ENCODE results near the gene CD300LG. TPM values are rescaled to one million over a fixed set of nuclear protein-coding genes. Genes with fewer than 3 reads are reported as not detected.

CD300LG gene
- total RNA-seq, 1 experiment from 2014 or later: not detected

DNA sequence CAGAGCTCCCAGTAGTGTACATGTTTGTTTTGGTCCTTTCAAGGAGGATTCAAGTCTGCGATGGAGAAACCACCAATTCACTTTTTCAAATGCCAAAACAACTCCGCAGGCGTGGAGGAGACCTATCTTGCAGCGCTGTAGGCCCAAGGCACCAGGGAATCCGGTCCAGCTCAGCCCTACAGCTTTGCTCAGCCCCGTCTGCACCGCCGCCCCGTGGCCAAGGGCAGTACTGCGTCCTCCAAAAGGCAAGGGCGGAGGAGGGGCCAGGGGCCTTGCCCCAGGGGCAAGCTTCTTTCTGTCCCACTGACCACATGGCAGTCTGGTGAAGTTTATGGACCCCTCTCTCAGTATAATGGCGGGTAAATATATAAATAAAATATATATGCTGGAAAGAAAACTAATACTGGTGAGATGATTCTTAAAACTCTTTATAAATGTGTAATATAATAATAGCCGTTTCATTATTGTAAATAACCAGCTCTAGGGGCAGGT is 709 bp upstream of the CD300LG start:
- CTCF ChIA-PET: interaction anchor here (0.7 to 2.1 kb wide), 25 partner anchors 9 to 156 kb away, joined by 3 to 15 read pairs (median 5); partner anchors contain the start of genes DUSP3 and MPP3
- TF ChIP-seq EGR1 (IDR thresholded peaks at IDR 0.05; ENCODE audit: low read depth): no peak
- TF ChIP-seq CEBPB (IDR thresholded peaks at IDR 0.05; ENCODE audit: low read depth): no peak
- no peak for TF ChIP-seq ZBTB33 (IDR thresholded peaks at IDR 0.05; ENCODE audit: extremely low read depth, insufficient replicate concordance, low read length)
- TF ChIP-seq EZH2 (IDR thresholded peaks at IDR 0.05): no peak
- no peak for TF ChIP-seq SP1 (IDR thresholded peaks at IDR 0.05; ENCODE audit: low read depth)
- peak; percentile 91 for TF ChIP-seq RAD21 (IDR thresholded peaks at IDR 0.05; ENCODE audit: low read depth)
- no peak for TF ChIP-seq EZH2phosphoT487 (IDR thresholded peaks at IDR 0.05; ENCODE audit: borderline replicate concordance)
- TF ChIP-seq TCF7L2 (IDR thresholded peaks at IDR 0.05; ENCODE audit: borderline replicate concordance, extremely low read depth, insufficient read depth, insufficient read length): no peak
- no peak for TF ChIP-seq POLR2AphosphoS5 (IDR thresholded peaks at IDR 0.05; ENCODE audit: low read depth, low read length)
- TF ChIP-seq CBX3 (IDR thresholded peaks at IDR 0.05; ENCODE audit: low read depth): no peak
- no peak for TF ChIP-seq ZNF274 (IDR thresholded peaks at IDR 0.05; ENCODE audit: low read depth, low read length)
- no peak for TF ChIP-seq SRF (IDR thresholded peaks at IDR 0.05; ENCODE audit: low read depth)
- no peak for TF ChIP-seq SIN3A (IDR thresholded peaks at IDR 0.05; ENCODE audit: low read depth)
- TF ChIP-seq ATF3 (IDR thresholded peaks at IDR 0.05): no peak
- no peak for TF ChIP-seq YY1 (IDR thresholded peaks at IDR 0.05; ENCODE audit: extremely low read depth, insufficient replicate concordance, low read depth, low read length)
- TF ChIP-seq, protein P1, sequence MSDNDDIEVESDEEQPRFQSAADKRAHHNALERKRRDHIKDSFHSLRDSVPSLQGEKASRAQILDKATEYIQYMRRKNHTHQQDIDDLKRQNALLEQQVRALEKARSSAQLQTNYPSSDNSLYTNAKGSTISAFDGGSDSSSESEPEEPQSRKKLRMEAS (IDR thresholded peaks at IDR 0.05): no peak; the same call in 1 of the 2 replicates
- no peak for TF ChIP-seq ELF1 (IDR thresholded peaks at IDR 0.05; ENCODE audit: borderline replicate concordance, low read depth)
- TF ChIP-seq FOSL1 (IDR thresholded peaks at IDR 0.05; ENCODE audit: low read depth): no peak
- TF ChIP-seq, protein P2, sequence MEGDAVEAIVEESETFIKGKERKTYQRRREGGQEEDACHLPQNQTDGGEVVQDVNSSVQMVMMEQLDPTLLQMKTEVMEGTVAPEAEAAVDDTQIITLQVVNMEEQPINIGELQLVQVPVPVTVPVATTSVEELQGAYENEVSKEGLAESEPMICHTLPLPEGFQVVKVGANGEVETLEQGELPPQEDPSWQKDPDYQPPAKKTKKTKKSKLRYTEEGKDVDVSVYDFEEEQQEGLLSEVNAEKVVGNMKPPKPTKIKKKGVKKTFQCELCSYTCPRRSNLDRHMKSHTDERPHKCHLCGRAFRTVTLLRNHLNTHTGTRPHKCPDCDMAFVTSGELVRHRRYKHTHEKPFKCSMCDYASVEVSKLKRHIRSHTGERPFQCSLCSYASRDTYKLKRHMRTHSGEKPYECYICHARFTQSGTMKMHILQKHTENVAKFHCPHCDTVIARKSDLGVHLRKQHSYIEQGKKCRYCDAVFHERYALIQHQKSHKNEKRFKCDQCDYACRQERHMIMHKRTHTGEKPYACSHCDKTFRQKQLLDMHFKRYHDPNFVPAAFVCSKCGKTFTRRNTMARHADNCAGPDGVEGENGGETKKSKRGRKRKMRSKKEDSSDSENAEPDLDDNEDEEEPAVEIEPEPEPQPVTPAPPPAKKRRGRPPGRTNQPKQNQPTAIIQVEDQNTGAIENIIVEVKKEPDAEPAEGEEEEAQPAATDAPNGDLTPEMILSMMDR (IDR thresholded peaks at IDR 0.05 in 2 of 3, conservative IDR thresholded peaks at IDR 0.05 in 1 of 3; ENCODE audit: borderline replicate concordance in 1 of 3, insufficient read depth in 1 of 3, low read depth in 2 of 3, low read length in 2 of 3): peak; percentile 90 to 100 (median 96)
- TF ChIP-seq JUND (IDR thresholded peaks at IDR 0.05): no peak

More for the DNA sequence above, 709 bp upstream of the CD300LG start:
- Histone ChIP-seq H3K27me3 (ENCODE audit: insufficient read depth, low read length) (no peaks in the 10 kb centered on the region), H3K9me2 (ENCODE audit: insufficient read depth) (no peaks in the 10 kb centered on the region), H2AFZ (ENCODE audit: low read depth, low read length, poor library complexity, severe bottlenecking) (peak overlapping the region; percentile 92), H3K79me2 (ENCODE audit: insufficient read depth, low read length) (no peaks in the 10 kb centered on the region), H3K27ac (ENCODE audit: low read depth, low read length) (no peak overlapping the region), H3K9me3 (ENCODE audit: control insufficient read depth in 1 of 2, insufficient read depth in 1 of 2, low read depth in 1 of 2, low read length in 2 of 2) (no peaks in the 10 kb centered on the region), H3K9ac (ENCODE audit: low read length) (no peak overlapping the region), H3K4me1 (ENCODE audit: control insufficient read depth in 1 of 2, insufficient read depth in 2 of 2, low read length in 2 of 2) (peaks cover 18 to 25% of the 10 kb centered on the region in 2 experiments), H4K20me1 (ENCODE audit: insufficient read depth) (no peaks in the 10 kb centered on the region), H3K4me2 (ENCODE audit: low read length) (peak overlapping the region; percentile 23; the same call in 1 of the 2 replicates), H3K36me3 (ENCODE audit: control insufficient read depth in 1 of 2, insufficient read depth in 2 of 2, low read length in 2 of 2) (no peaks in the 10 kb centered on the region), H3K4me3 (replicated peaks in 1 of 2; ENCODE audit: low read depth in 1 of 2, low read length in 2 of 2) (no peak overlapping the region)
- RAD21 ChIA-PET (ENCODE audit: low non-redundant PET in 1 of 2, low total read pairs in 2 of 2, uncharacterized antibody in 2 of 2, unreplicated experiment in 2 of 2): interaction anchor here (0.5 to 0.6 kb wide), 2 partner anchors 84 to 199 kb away, joined by 3 read pairs; no protein-coding TSS in a partner anchor
- DNase-seq (ENCODE audit: low read depth, low spot score): peak; percentile 70
- POLR2A ChIA-PET: no interaction called here
- ATAC-seq: peak; percentile 93
- BruUV-seq (replicated peaks): no TSS peak
- intact Hi-C loops (cut with micrococcal nuclease): loop anchor here (1.0 to 10.0 kb wide), 3 partner anchors 13 to 151 kb away; partner anchors contain the start of gene MPP3
